ENCODE results near the gene ASB7.
A peak's percentile ranks its signal among the peaks of the same experiment; 100 is the strongest.
"Not testable (repeated sequence)": the region's sequence is repeated elsewhere in the genome, so short reads cannot be mapped to it uniquely, and the experiment has no call there.

Gene ASB7, protein sequence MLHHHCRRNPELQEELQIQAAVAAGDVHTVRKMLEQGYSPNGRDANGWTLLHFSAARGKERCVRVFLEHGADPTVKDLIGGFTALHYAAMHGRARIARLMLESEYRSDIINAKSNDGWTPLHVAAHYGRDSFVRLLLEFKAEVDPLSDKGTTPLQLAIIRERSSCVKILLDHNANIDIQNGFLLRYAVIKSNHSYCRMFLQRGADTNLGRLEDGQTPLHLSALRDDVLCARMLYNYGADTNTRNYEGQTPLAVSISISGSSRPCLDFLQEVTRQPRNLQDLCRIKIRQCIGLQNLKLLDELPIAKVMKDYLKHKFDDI

DNA sequence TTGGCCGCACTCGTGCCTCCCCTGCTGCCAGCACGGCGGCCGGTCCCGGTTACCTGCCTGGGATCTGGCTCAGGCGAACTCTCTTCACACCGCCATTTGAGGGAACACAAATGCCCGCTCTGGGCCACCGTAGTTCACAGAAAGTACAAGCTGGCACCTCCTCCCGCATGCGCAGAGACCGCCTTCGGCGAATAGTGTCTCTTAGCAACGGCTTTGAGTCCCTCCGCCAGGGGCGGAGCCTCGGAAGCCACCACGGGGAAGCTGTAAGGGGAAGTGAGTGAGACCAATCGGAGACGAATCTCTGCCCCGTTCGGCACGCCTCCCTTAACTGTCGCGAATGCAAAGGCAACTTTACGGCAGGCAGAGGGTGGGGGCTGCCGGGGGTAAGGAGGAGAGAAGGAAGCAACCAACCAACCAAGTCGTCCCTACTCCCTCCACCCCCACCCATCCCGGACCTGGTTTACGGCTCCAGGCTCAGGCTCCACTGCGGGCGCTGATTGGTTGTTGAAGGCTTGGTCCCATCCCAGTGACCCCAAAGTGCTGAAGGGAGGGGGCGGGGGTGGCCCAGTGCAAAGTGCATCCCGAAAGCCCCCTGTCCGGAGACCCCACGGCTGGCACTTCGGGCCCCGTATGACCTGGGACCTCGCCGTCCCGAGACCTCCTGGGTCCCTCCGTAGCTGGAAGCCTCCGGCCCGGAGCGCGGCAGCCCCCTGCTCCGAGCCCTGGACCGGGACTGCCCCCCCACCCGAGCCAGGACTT lies at the start of gene ASB7, which contains the start of gene LINS1:
TSS of gene ASB7 (plus strand) at position 526 of the 759 bp plus-strand sequence. CDS start 9,628 bp downstream, outside the sequence.
TSS of gene LINS1 (minus strand) at position 121 of the 759 bp plus-strand sequence. CDS start 21,342 bp downstream, outside the sequence.
- DNase-seq (ENCODE audit: low read depth) = peak; percentile 100

DNA sequence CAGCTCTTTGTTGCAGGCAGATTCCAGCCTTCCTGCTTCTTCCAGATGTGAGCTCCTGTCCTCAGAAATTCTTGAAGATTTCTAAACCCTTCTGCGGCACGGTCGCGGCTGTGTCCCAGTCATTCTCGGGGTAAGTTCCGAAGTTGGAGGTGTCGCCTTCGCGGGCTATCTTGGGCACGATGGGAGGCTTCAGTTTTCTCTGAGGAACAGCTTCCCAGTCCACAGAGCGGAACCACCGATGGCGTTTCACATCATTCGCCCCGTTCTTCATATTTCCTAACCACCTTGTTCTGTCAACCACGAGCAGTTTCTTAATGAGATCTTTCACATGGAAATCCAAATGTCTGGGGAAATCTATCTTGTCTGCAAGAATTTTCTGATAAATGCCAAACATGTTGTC lies 48.9 kb upstream of the ASB7 start:
- DNase-seq (ENCODE audit: low read depth) = no peak

DNA sequence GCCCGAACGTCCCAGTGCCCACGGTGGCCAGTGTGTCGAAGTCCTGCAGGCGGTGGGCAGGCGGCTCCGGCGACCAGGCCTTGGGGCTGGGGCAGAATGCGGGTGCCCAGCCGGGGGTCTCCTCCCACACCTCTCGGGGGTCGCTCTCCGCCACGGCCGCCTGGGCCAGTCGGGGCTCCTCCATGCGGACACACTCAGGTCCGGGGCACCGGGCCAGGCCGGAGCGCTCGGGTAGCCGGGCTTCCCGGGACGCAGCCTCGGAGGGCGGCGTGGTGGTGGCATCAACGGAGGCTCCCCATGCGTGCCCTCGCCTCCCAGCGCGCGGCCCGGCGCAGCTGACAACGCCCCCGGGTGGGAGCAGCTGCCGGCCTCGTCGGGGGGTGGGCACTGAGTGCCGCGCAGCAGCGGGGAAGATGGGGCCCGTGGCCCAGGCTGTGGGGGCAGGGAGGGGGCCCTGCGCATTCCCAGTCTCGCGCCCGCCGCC lies 43.6 kb upstream of the ASB7 start:
- DNase-seq (ENCODE audit: low read depth) = no peak

DNA sequence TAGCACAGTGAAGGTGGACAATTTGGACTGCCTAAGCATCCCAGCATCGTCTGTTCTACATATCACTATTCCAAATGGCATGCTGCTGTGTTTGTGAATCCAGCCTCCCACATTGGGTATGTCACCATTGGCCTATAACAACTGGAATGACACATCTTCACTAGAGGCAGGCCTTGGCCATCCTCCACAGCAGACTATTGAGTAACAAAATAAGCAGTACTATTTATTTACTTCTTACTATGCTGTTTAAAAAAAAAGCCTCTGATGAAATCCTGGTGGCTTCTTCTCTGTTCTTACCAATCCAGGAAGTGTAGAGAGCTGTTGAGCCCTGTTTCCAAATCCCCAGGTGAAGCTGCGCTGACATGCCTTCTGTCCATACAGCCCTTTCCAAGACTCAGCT lies 43.1 kb upstream of the ASB7 start:
- peak; percentile 68 for DNase-seq (ENCODE audit: low read depth)

DNA sequence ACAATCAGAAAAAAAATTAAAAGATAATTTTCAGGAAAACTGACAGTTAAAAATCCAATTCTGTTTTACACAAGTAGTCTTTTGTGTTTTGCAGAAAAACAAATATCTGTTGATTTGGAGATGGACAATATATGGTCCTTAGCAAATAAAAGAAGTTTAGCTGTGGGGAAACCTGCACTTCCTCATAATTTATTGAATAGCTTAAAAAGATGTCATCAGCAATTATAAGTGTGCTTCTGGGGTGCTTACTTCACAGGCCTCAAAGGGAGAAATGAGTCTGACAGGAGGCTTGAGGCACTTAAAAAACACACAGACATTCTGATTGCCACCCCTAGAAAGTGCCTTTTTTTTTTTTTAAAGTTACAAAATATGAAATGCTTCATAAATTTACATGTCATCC lies 42.1 kb upstream of the ASB7 start:
- DNase-seq (ENCODE audit: low read depth) = no peak

DNA sequence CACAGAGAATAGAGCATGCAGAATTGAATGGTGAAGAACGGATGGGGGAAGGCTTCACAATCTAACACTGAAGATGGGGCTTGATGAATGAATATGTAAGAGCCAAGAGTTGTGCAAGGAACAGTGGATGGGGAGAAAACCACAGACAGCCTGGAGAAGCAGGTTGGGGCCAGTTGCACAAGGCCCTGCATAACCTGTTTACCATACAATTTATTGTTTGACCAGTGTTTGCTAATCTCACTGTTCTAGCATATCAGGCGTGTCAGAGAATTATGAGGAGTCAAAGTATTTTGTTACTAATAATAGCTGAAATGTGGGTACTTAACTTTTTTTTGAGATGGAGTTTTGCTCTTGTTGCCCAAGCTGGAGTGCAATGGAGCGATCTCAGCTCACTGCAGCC lies 36.8 kb upstream of the ASB7 start:
- no peak for DNase-seq (ENCODE audit: low read depth)

DNA sequence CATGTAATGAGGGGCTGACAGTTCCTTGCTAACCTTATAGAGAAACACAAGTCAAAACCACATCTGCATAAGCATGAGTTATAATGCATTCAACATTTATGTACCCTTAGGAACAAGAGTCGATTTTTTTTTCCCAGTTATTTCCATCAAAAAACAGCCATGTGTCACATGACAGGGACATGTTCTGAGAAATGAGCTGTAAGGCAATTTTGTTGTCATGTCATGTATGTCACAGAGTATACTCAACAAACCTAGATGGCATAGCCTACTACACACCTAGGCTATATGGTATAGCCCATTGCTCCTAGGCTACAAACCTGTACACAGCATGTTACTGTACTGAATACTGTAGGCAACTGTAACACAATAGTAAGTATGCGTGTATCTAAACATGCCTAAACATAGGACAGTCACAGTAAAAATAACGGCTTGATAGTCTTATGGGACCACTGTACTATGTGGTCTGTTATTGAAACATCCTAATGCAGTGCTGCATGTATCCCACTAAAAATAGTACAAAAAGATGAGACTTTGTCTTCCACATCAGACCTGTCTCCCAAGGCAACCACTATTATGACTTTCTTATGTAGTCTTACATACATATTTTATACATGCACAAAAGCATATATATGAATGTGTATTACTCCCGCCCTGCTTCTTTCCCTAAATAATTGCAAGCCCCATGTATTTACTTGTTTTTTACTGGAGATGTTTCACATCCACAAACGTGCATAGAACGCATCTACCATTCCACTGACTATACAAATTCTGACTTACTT lies 35.4 kb upstream of the ASB7 start:
- no peak for DNase-seq (ENCODE audit: low read depth)

DNA sequence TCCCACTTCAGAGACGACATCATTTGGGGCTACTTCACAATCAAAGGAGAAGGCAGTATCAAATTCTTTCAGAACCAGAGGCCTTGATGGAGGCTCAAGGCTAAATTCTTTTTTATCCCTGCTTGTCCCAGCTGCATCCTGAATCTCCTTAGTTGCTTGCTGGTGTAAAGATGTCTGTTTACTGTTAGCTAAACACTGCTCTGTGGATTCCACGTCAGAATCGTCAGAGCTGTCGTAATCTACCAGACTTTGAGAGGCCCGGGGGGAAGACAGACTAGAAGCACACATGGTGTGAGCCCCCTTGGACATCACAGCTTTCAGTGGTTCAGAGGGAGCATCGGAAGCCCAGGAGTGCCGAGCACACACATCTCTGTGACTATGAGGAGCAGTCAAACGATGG lies 33.0 kb upstream of the ASB7 start:
- DNase-seq (ENCODE audit: low read depth) = no peak

DNA sequence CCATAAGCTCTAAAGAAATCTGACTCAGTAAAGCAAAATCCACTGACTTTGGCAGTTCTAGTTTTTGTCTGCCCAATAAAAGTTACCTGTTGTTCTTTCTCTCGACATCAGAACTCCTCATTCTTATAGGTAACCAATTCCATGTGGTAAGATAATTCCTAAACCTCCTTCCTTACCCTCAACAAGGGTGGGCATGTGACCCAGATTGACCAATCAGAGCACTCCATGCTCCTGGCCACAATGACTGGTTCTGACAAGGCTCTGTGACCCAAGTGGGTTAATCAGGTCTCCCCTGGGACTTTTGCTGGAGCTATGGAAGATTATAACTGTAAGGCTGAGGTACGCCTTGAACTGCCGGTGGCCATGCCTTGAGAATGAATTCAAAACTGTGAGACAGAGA lies 32.1 kb upstream of the ASB7 start:
- no peak for DNase-seq (ENCODE audit: low read depth)

DNA sequence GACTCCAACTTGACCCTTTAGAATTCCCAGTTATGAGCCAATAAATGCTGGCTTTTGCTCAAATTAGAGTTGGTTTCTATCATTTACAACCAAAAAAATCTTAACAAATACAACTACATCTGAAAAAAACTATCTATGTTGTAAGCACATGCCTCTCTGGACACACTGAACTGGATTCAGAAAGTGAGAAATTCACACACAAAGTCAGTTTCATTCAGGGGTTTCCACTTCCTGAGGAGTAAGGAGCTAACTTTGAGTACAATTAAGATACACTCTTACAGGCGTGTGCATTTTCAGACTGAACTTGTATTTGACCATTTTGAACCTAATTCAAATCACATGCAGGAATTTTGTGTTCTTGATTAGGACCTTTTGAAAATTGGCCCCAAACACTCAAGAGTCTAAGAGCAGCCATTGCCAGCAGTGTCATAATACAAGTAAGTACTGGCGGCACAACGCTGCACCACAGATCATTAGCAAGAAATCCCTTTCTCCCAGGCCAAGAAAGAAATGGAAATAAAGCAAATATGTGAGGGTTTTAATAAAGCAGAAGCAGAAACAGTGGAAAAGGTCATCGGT lies 31.6 kb upstream of the ASB7 start:
- DNase-seq (ENCODE audit: low read depth) = no peak

DNA sequence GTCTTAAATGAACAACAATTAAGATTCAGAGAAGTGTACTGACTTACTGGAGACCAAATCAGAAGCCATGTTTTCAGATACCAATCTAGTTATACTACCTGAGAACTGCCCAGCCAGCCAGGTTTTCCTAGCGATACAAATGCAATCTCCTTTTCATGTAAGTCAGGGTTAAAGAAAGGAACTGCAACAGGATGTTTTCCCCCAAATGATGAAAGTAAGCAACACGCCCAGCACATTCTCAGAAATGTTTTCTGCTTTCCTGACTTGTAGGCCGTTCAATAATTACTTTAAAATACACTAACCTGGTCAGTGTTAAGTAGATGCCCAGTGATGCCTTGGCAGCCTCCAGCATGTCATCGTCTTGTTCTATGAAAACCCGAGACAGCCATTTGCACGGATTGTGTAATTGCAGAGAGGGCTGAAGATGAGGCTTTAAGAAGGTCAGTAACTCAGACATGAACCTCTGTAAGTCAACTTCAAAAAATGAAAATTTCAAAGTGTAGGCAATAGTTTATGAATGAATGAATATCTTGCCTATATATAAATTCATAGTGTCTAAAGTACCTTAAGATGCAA lies 30.7 kb upstream of the ASB7 start:
- DNase-seq (ENCODE audit: low read depth) = no peak

DNA sequence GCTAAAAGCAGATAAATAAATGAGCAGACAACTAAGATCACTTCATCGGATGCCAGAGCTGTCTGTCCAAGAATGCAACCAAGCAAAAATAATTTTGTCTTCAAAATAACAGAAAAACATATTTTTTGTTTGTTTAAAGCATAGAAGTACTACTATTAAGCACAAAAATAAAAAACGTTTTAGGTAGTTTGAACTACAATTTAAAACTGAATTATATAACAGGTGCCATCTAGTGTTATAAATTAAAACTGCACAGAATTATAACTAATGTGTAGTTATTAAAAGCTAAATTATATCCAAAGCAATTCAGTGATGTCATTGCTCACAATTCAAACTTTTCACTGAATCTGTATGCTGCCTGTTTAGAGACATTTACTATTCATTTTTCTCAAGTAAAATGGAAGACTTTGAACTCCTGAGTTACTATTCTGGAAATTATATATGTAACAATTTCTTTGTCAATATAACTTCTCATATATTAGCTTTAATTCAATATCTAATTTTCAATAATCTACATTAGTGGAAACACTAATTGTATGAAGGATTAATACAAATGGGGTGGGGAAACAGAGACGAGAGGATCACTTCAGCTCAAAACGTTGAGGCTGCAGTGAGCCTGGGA lies 29.9 kb upstream of the ASB7 start:
- no peak for DNase-seq (ENCODE audit: low read depth)

DNA sequence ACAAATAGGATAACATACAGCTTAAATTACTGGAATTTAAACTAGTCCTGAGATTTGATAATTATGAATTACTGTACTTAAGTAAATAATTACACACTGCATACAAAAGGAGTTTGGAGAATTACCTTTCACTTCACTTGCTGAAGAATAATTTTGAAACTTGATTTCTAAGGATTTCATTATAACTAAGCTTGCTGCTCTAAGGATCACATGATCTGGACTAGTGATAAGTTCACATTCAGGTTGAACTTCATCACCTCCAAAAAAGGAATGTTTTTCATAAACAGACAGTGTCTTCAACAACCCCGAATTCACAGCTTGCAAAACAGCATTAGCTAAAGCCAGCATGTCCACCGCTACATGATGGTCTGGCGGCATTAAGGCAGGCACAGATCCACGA lies 28.9 kb upstream of the ASB7 start:
- no peak for DNase-seq (ENCODE audit: low read depth)

DNA sequence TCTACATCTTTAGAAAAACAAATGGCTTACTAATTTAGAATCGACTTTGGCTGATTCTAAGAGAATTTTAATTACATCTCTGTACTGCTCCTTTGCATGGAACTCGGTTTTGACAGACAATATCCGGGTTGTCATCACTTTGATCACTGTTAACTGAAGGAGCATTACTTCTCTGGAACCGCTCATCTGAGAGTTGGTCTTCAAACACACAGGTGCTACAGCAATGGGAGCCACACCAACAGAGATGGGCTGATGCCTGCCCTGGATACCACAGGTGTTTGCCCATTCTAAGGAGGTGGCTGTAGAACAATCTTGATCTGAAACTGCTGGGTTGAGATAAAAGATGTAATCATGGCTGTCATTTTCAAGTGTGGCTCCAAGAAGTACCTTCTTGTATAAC lies 22.0 kb upstream of the ASB7 start:
- no peak for DNase-seq (ENCODE audit: low read depth)

DNA sequence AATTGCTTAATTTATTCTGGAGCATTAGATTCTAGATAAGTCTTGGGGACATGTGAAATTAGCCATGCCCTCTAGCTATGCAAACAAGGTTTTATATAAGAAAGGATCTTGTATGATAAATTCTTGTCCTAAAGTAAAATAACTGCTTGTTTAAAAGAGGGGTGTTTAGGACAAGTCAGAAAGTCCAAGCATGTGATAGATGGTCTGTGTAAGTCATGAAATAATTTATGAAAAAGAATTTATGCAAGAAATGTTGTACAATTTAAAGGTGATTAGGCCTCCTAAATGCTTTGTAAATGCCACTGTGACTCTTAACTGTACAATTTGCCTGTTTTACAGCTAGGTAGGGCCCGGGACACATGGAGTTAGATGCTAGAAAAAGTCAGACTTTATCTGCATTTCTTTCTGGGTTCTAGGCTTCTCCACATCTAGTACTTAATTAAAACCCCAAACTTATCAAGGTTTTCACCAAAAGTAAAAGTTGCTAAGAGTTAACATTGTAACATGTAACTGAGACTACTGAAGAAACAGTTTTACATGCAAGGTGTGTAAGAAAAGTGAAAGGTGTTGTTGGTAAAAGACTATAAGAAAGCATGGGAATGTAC lies 13.6 kb upstream of the ASB7 start:
- DNase-seq (ENCODE audit: low read depth) = no peak

DNA sequence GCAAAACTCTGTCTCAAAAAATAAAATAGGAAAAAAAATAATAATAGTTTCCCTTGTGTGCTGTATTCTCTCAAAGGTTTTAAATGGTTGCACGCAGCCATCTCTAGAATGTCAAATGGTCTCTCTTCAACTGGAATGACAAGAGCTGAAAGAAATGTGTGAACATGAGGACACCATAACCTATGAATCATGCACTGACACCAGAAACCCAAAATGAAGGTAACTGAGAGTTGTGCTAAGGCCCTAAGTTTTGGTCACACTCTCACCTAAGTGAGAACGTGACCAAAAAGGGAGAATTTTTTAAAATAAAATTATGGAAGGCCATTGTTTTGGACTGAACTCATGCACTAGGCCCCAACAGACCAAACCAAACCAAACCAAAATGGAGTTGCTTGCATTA lies 11.2 kb upstream of the ASB7 start:
- DNase-seq (ENCODE audit: low read depth) = not testable (repeated sequence)

DNA sequence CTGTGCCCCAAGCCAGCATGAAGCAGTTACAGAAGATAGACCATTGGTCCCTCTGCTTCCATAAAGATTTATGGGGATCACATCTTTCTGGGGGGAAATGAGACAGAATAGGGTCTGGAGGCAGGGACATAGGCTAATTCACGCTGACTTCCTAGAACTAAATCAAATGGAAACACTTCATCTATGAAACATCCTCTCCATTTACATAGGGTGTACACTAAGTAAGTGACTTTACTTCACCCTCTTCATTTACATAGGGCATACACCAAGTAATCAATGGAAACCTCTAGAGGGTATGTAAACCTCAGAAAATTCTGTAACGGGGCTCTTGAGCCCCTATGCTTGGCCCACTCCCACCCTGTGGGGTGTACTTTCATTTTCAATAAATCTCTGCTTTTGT lies 10.6 kb upstream of the ASB7 start:
- no peak for DNase-seq (ENCODE audit: low read depth)

DNA sequence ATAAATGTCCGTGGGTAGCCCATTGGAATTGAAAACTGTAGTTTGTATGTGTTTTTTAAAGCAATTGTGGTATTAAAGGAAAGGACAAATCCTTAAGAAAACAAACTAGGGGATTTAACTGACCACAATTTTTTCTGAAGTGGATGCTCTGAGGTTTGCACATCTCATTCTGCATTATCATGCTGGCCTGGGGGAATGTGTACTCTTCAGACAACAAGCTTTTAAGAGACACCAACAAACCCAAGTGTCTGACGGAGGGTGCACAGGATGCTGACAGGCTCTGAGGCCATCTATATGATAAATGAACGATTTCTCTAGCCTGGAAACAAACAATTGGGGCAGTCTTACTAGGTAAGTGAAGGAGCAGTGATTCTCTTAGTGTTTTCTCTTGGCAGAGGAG lies 9.5 kb upstream of the ASB7 start:
- DNase-seq (ENCODE audit: low read depth) = no peak

DNA sequence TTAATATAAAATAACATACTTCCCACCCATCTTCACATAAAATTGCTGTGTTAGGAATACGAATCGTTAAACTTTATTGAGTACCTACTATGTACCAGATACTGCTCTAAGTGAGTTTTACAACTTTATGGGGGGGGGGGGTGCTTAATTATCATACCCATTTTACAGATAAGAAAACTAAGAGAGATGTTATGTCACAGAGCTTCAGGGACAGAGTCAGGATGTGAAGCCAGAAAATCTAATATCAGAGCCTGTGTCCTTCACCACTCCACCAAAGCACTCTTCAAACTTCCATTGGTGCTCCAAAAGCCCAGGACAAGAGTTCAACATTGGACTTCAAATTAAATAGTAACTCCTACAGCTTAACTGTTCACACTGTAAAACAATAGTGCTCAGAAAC lies 9.0 kb upstream of the ASB7 start:
- no peak for DNase-seq (ENCODE audit: low read depth)

DNA sequence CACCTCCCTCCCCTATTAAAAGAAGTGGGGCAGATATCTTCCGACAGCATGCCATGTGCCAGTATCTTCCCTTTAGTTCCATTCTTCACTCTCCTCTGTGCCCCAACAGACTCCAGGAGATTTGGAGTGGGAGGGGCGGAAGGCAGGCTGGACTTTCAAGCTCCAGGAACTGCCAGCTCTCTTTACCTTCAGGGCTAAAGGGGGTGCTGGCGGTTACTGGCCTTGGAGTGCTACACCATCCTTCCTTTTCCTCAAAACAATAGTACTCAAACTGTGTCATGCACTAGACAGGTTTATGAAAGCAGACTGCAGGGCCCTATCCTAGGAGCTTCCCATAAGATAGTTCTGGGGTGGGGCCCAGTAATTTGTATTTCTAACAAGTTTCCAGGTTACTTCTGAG lies 6.4 kb upstream of the ASB7 start:
- DNase-seq (ENCODE audit: low read depth) = no peak

DNA sequence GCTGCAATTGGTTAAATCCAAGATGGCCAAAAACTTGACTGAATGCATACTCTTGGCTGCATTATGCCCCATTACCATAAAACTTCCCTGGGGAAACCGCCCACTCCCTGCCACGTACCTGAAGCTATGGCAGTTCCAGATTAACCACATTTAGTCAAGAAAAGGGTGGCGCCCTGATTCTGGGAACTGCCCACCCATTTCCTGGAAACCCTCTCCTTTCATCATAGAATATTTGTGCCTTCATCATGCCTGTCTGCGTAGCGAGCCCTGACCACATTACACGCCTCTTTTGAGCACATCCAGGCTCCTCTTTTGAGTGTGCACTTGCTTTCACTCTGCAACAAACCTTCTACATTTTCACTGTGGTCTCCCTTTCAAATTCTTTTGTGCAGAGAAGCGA lies 5.6 kb upstream of the ASB7 start:
- DNase-seq (ENCODE audit: low read depth) = no peak
